Suppressor macrophage treated with lipopolysaccharide for 1 hour (primary cell): Measurements from ENCODE around the gene TRIM29.

Experiments used
- DNase-seq, 3 donors: peaks; one replicate each; pipeline ENCODE4 v3.0.0-alpha.2; 2020 to 2022

Gene TRIM29

GRCh38 chr11:120121336-120121735, 16.6 kb downstream of the TRIM29 start:
- no peak for DNase-seq

GRCh38 chr11:120120805-120121335, 17.0 kb downstream of the TRIM29 start:
- no peak for DNase-seq

- DNase-seq = no peak
These were observed 18.8 kb downstream of the TRIM29 start for GRCh38 chr11:120119121-120119520.

- DNase-seq = no peak
These were observed 19.9 kb downstream of the TRIM29 start for GRCh38 chr11:120117991-120118390.

GRCh38 chr11:120116966-120117365, 20.9 kb downstream of the TRIM29 start:
- DNase-seq = no peak

- DNase-seq = peak in 2 of 3 donors; percentile 5 to 15
These were observed 22.5 kb downstream of the TRIM29 start for GRCh38 chr11:120115272-120116000.

GRCh38 chr11:120112174-120112796, 25.6 kb downstream of the TRIM29 start:
- DNase-seq = no peak

- no peak for DNase-seq
These were observed 28.4 kb downstream of the TRIM29 start for GRCh38 chr11:120109531-120109930.

GRCh38 chr11:120108785-120109168, 29.1 kb downstream of the TRIM29 start:
- no peak for DNase-seq

GRCh38 chr11:120108154-120108784, 29.6 kb downstream of the TRIM29 start:
- DNase-seq = peak; percentile 70 to 82 (median 78)

- DNase-seq = no peak
These were observed 30.2 kb downstream of the TRIM29 start for GRCh38 chr11:120107692-120108091.

GRCh38 chr11:120106354-120107150, 31.4 kb downstream of the TRIM29 start:
- no peak for DNase-seq

GRCh38 chr11:120105576-120105975, 32.3 kb downstream of the TRIM29 start:
- DNase-seq = no peak

GRCh38 chr11:120104041-120104565, 33.8 kb downstream of the TRIM29 start:
- DNase-seq = no peak

- DNase-seq = no peak
These were observed 35.1 kb downstream of the TRIM29 start for GRCh38 chr11:120102864-120103122.

- no peak for DNase-seq
These were observed 35.7 kb downstream of the TRIM29 start for GRCh38 chr11:120102050-120102863.

GRCh38 chr11:120098503-120099020, 39.4 kb downstream of the TRIM29 start:
- DNase-seq = no peak

- no peak for DNase-seq
These were observed 40.1 kb downstream of the TRIM29 start for GRCh38 chr11:120097721-120098385.

GRCh38 chr11:120096369-120097191, 41.3 kb downstream of the TRIM29 start:
- no peak for DNase-seq

- DNase-seq = no peak
These were observed 42.4 kb downstream of the TRIM29 start for GRCh38 chr11:120095516-120095915.
